Measurements from ENCODE around the gene CNTF. TPM values are rescaled to one million over a fixed set of nuclear protein-coding genes. Genes with fewer than 3 reads are reported as not detected.

Gene CNTF
- total and polyA plus RNA-seq, 2 of the 4 experiments (the other 2 are of a cell fraction), result 1.2 to 2.3 TPM

- BruUV-seq (replicated peaks), result no TSS peak
- dilution Hi-C loops (cut with HindIII; ENCODE audit: low sequenced_read_pairs, unreplicated experiment), result no loop called here
- Histone ChIP-seq H3K23ac (ENCODE audit: low read depth, low read length) (no peak overlapping the region), H2BK120ac (ENCODE audit: low read depth, low read length) (no peak overlapping the region), H3K36me3 (ENCODE audit: control insufficient read depth, insufficient read depth, low read length) (0 out of 2 replicates have a peak, but pooled peaks cover 6% of the 10 kb centered on the region), H2AK9ac (replicated peaks; ENCODE audit: low read depth, low read length, poor library complexity) (no peak overlapping the region), H3K9ac (ENCODE audit: low read depth, low read length) (no peak overlapping the region), H4K20me1 (ENCODE audit: insufficient read depth, low read length) (peaks cover 22% of the 10 kb centered on the region), H4K5ac (ENCODE audit: low read depth, low read length) (no peak overlapping the region), H3K4ac (ENCODE audit: low read depth, low read length) (no peak overlapping the region), H2BK5ac (ENCODE audit: low read depth, low read length, poor library complexity, severe bottlenecking) (no peak overlapping the region), H3K4me3 (ENCODE audit: insufficient read depth, low read depth, low read length) (no peak overlapping the region), H3K14ac (replicated peaks; ENCODE audit: low read depth, low read length) (no peak overlapping the region), H3K56ac (ENCODE audit: extremely low read depth, insufficient read depth, low read length) (no peak overlapping the region), H3K79me1 (ENCODE audit: low read depth in 1 of 2, low read length in 2 of 2) (peaks cover 26 to 66% of the 10 kb centered on the region in 2 experiments), H3K18ac (ENCODE audit: low read depth, low read length) (no peak overlapping the region), H2BK20ac (ENCODE audit: low read depth, low read length) (no peak overlapping the region), H2AK5ac (ENCODE audit: low read depth, low read length) (no peak overlapping the region), H4K8ac (ENCODE audit: low read depth in 2 of 2, low read length in 2 of 2) (0 out of 4 replicates have a peak overlapping the region, but pooled peaks of 1 of the 2 experiments have one; percentile 20), H2AFZ (replicated peaks; ENCODE audit: low read length, poor library complexity) (no peak overlapping the region), H4K91ac (ENCODE audit: insufficient read depth, low read depth, low read length) (no peak overlapping the region), H3K27me3 (ENCODE audit: control insufficient read depth, insufficient read depth, low read length) (no peaks in the 10 kb centered on the region), H3K9me3 (ENCODE audit: control insufficient read depth, insufficient read depth, low read length) (no peaks in the 10 kb centered on the region), H3K9me1 (ENCODE audit: insufficient read depth, low read length) (peaks cover 8% of the 10 kb centered on the region; the same call in 1 of the 2 replicates), H3K4me2 (ENCODE audit: low read depth, low read length) (no peak overlapping the region), H3K27ac (ENCODE audit: insufficient read depth, low read length) (no peak overlapping the region), H3K4me1 (ENCODE audit: control insufficient read depth, insufficient read depth, low read length) (peaks cover 10% of the 10 kb centered on the region), H2BK15ac (ENCODE audit: low read depth, low read length) (no peak overlapping the region)
- in situ Hi-C loops (cut with MboI; ENCODE audit: low sequenced_read_pairs), result loop anchor here (25.0 kb wide), 1 partner anchor 967 kb away; no protein-coding TSS in a partner anchor
- no peak for TF ChIP-seq BHLHE40 (IDR thresholded peaks at IDR 0.05; ENCODE audit: low read depth, low read length)
- no peak for TF ChIP-seq RCOR1 (IDR thresholded peaks at IDR 0.05; ENCODE audit: insufficient replicate concordance, low read length)
- TF ChIP-seq RFX5 (IDR thresholded peaks at IDR 0.05; ENCODE audit: low read depth, low read length), result no peak
- no peak for TF ChIP-seq MAZ (IDR thresholded peaks at IDR 0.05; ENCODE audit: borderline replicate concordance, low read depth, low read length)
- TF ChIP-seq NFE2L2 (IDR thresholded peaks at IDR 0.05; ENCODE audit: low read depth, low read length), result no peak
- TF ChIP-seq, protein P1, sequence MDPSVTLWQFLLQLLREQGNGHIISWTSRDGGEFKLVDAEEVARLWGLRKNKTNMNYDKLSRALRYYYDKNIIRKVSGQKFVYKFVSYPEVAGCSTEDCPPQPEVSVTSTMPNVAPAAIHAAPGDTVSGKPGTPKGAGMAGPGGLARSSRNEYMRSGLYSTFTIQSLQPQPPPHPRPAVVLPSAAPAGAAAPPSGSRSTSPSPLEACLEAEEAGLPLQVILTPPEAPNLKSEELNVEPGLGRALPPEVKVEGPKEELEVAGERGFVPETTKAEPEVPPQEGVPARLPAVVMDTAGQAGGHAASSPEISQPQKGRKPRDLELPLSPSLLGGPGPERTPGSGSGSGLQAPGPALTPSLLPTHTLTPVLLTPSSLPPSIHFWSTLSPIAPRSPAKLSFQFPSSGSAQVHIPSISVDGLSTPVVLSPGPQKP (IDR thresholded peaks at IDR 0.05; ENCODE audit: borderline replicate concordance, low read depth, low read length), result no peak
- TF ChIP-seq POLR2A (IDR thresholded peaks at IDR 0.05; ENCODE audit: low read depth, low read length), result no peak
- TF ChIP-seq SMC3 (IDR thresholded peaks at IDR 0.05; ENCODE audit: low read depth, low read length), result no peak
- no peak for TF ChIP-seq CHD1 (IDR thresholded peaks at IDR 0.05; ENCODE audit: low read depth, low read length)
- no peak for TF ChIP-seq MXI1 (IDR thresholded peaks at IDR 0.05; ENCODE audit: borderline replicate concordance, low read depth, low read length)
- TF ChIP-seq RAD21 (IDR thresholded peaks at IDR 0.05; ENCODE audit: low read length), result no peak
- TF ChIP-seq USF2 (IDR thresholded peaks at IDR 0.05; ENCODE audit: low read depth, low read length), result no peak
- no peak for TF ChIP-seq CEBPB (IDR thresholded peaks at IDR 0.05; ENCODE audit: low read depth, low read length)
- WGBS, 2 experiments (ENCODE audit: extremely low coverage in 2 of 2, insufficient read length in 1 of 2), result no CpG with 5 or more reads among the region's 4 CpGs
- intact Hi-C loops (cut with micrococcal nuclease), result loop anchor here (2.0 kb wide), 1 partner anchor 14 kb away; no protein-coding TSS in a partner anchor
- ATAC-seq (ENCODE audit: low read depth) (peak; percentile 19), DNase-seq (no peak)
- ChIA-PET CTCF (no interaction called here), POLR2A (ENCODE audit: unreplicated experiment) (no interaction called here)
Measured at GRCh38 chr11:58594826-58595225, 27.6 kb upstream of the CNTF start.
